ENCODE results near the gene CDH4.

CDH4 gene

GRCh38 chr20:61776491-61777075 is 524.5 kb downstream of the CDH4 start:
- ChIA-PET POLR2A (no interaction called here), CTCF (no interaction called here)
- TF ChIP-seq CTCF (IDR thresholded peaks at IDR 0.05; ENCODE audit: insufficient read depth, low read length, missing control alignments): no peak
- H3K4me3 ChIP-seq (ENCODE audit: low read depth, low read length): no peak overlapping the region
- DNase-seq (ENCODE audit: low read depth, low spot score): no peak

- ChIA-PET CTCF (no interaction called here), POLR2A (no interaction called here)
- no peak for DNase-seq (ENCODE audit: low read depth, low spot score)
- TF ChIP-seq CTCF (IDR thresholded peaks at IDR 0.05; ENCODE audit: insufficient read depth, low read length, missing control alignments): no peak
- H3K4me3 ChIP-seq (ENCODE audit: low read depth, low read length): no peak overlapping the region
Measured at GRCh38 chr20:61777773-61778494, 525.9 kb downstream of the CDH4 start.

DNA sequence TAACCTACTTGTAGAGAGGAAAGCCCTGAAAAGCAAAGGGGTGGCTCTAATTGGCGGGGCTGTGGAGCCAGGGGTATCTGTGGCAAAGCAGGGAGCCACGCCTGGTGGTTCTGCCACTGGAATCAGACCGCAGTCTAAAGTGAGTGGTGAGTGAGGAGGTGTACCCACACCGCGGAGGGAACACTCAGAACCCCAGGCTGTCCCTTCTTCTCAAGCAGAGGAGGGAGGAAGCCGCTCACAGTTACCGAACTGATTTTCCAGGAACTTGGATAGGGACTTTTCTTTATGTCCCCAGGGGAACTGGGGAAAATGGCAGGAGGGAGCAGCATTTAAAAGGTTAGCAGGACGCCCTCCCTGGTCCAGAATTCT is 526.4 kb downstream of the CDH4 start:
- POLR2A ChIA-PET: no interaction called here
- no peak overlapping the region for H3K4me3 ChIP-seq (ENCODE audit: low read depth, low read length)
- no peak for TF ChIP-seq CTCF (IDR thresholded peaks at IDR 0.05; ENCODE audit: insufficient read depth, low read length, missing control alignments)
- no peak for DNase-seq (ENCODE audit: low read depth, low spot score)
- CTCF ChIA-PET: no interaction called here

DNA sequence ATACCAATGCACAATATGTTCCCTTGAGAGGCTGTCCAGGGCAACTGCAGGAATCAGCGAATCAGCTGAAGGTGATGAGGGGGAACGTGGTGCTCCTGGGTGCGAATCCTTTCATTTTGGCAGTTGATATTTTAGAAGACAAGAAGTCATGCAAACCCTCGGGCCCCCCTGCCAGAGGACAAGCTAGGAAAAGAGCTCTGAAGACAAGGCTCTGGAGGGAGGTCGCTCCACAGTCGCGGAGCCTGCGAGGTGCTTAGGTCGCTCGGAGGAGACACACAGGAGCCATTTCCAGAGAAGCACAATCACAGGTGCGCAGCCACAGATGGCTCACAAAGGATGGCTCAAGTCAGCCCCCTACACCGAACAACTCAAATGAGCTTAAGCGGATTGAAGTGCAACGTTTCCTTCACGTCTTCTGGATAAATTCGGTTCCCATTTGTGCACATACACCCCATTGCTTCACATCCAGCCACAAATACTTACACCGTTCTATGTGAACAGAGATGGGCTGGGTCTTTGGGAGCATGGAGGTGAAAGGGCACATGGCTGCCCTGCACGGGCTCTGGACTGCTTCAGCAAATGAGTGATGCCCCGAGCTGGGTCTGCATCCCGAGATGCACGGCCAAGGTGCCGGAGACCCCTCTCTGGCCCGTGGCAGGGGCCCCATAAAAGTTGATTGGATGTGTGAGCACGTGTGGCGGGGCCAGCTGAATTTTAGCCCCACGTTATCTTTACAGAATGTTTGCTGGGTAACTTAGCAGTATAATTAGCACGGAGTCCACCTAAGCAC is 527.3 kb downstream of the CDH4 start:
- ChIA-PET CTCF (no interaction called here), POLR2A (no interaction called here)
- no peak overlapping the region for H3K4me3 ChIP-seq (ENCODE audit: low read depth, low read length)
- no peak for DNase-seq (ENCODE audit: low read depth, low spot score)
- no peak for TF ChIP-seq CTCF (IDR thresholded peaks at IDR 0.05; ENCODE audit: insufficient read depth, low read length, missing control alignments)

- ChIA-PET POLR2A (no interaction called here), CTCF (no interaction called here)
Measured at GRCh38 chr20:61780066-61780465, 528.0 kb downstream of the CDH4 start.

More at GRCh38 chr20:61780066-61780465, 528.0 kb downstream of the CDH4 start:
- TF ChIP-seq CTCF (IDR thresholded peaks at IDR 0.05; ENCODE audit: insufficient read depth, low read length, missing control alignments): no peak
- no peak for DNase-seq (ENCODE audit: low read depth, low spot score)
- H3K4me3 ChIP-seq (ENCODE audit: low read depth, low read length): no peak overlapping the region

All from AG04449 (cell line).